Sigmoid colon (tissue), 7 donors: ENCODE data around the gene ZNF831. TPM values are rescaled to one million over a fixed set of nuclear protein-coding genes. Genes with fewer than 3 reads are reported as not detected.

ENCODE experiments used
- DNase-seq: peaks from one replicate; pipeline ENCODE4 v3.0.0-alpha.2; 2019
- H3K27ac ChIP-seq, 4 donors: fragments of 200-600 bp; sonication (generic); one replicate each; pipeline ENCODE4 v1.5.1; 2016 to 2019; ENCODE audit warnings: mild to moderate bottlenecking in 1 of 4
- H3K27me3 ChIP-seq, 3 donors: fragments of 200-600 bp; sonication (generic); one replicate each; pipeline ENCODE4 v1.5.1; 2019; ENCODE audit warnings: mild to moderate bottlenecking in 1 of 3
- H3K36me3 ChIP-seq, 4 donors: fragments of 200-600 bp; sonication (generic); one replicate each; pipeline ENCODE4 v1.5.1; 2016 to 2019
- H3K4me1 ChIP-seq, 4 donors: fragments of 200-600 bp; sonication (generic); one replicate each; pipeline ENCODE4 v1.5.1; 2017 to 2019
- H3K4me3 ChIP-seq, 4 donors: fragments of 200-600 bp; sonication (generic); one replicate each; pipeline ENCODE4 v1.5.1; 2017 to 2019; ENCODE audit warnings: mild to moderate bottlenecking in 2 of 4, moderate library complexity in 1 of 4
- H3K9me3 ChIP-seq, 4 donors: fragments of 200-600 bp in 3 of 4; sonication (generic) in 3 of 4; one replicate each; pipeline versions ENCODE4 v1.5.1 to v1.6.1; 2013 to 2019
- CTCF ChIP-seq, 4 experiments: fragments of 450-650 bp in 3 of 4; fragments of 200-600 bp in 1 of 4; IDR thresholded peaks; one replicate each; pipeline ENCODE4 v1.5.1; 2016 to 2019; ENCODE audit warnings: antibody characterized with exemption in 4 of 4, mild to moderate bottlenecking in 3 of 4, moderate library complexity in 2 of 4
- EP300 ChIP-seq, 4 donors: sonication (generic); formaldehyde crosslinking; IDR thresholded peaks; one replicate each; pipeline ENCODE4 v1.6.1; 2017; ENCODE audit warnings: antibody characterized with exemption in 4 of 4
- POLR2A ChIP-seq, 2 donors: fragments of 450-650 bp; IDR thresholded peaks; one replicate each; pipeline ENCODE4 v1.6.1; 2016; ENCODE audit warnings: antibody characterized with exemption in 2 of 2, mild to moderate bottlenecking in 2 of 2, moderate library complexity in 2 of 2
- POLR2AphosphoS5 ChIP-seq, 4 donors: sonication (generic); formaldehyde crosslinking; IDR thresholded peaks; one replicate each; pipeline ENCODE4 v1.6.1; 2017; ENCODE audit warnings: antibody characterized with exemption in 4 of 4
- WGBS, 2 donors: extraction: QIAGEN DNeasy Blood & Tissue Kit; methylation state at CpG; one replicate each; pipeline ENCODE4 v1.1.7; 2013; 5-methylcytosine and 5-hydroxymethylcytosine counted together
- intact Hi-C: fragments of 100-400 bp; cut with DNase I; formaldehyde crosslinking; loops from one replicate; pipeline ENCODE4 v1.15.1; 2023
- polyA plus RNA-seq, 3 donors: library from polyadenylated mRNA; stranded (reverse); fragments of 200-250 nt; gene quantifications; one replicate each; pipeline ENCODE4 v1.2.3, GENCODE V29; 2013
- total RNA-seq, 4 donors: library from RNA; depleted of rRNA; stranded (reverse); fragments of >200 nt; gene quantifications; one replicate each; pipeline ENCODE4 v1.1.0, GENCODE V29; 2016
- donor health status: healthy with polysubstance abuse.
- donor health status: Bipolar disorder and iron deficiency.
- donor health status: healthy.

ZNF831 gene
- total and polyA plus RNA-seq, 7 donors, result under 0.01 to 4.4 (median 0.50) TPM; not detected in 1

- Histone ChIP-seq H3K4me1 (no peaks in the 10 kb centered on the region), H3K27ac (no peak overlapping the region), H3K9me3 (no peaks in the 10 kb centered on the region), H3K4me3 (no peak overlapping the region), H3K27me3 (peaks cover 0 to 44% (median 4%) of the 10 kb centered on the region in 3 donors), H3K36me3 (no peaks in the 10 kb centered on the region)
- TF ChIP-seq CTCF (IDR thresholded peaks at IDR 0.05), result no peak
- no peak for TF ChIP-seq POLR2A (IDR thresholded peaks at IDR 0.05)
- TF ChIP-seq POLR2AphosphoS5 (IDR thresholded peaks at IDR 0.05), result no peak
- TF ChIP-seq EP300 (IDR thresholded peaks at IDR 0.05), result no peak
- intact Hi-C loops, result no loop called here
- WGBS, 2 donors, result 72 to 79% methylated on average over 3 of the region's 3 CpGs
- DNase-seq, result no peak
These were observed 105.2 kb downstream of the ZNF831 start for GRCh38 chr20:59268870-59269269.

- 38 to 58% methylated on average over 4 of the region's 4 CpGs for WGBS, 2 donors
- H3K4me1 ChIP-seq, result no peaks in the 10 kb centered on the region
- peaks cover 0 to 47% (median 4%) of the 10 kb centered on the region in 3 donors for H3K27me3 ChIP-seq
- no peak overlapping the region for H3K27ac ChIP-seq
- no peak overlapping the region for H3K4me3 ChIP-seq
- TF ChIP-seq POLR2AphosphoS5 (IDR thresholded peaks at IDR 0.05), result no peak
- H3K36me3 ChIP-seq, result no peaks in the 10 kb centered on the region
- intact Hi-C loops, result no loop called here
- no peak for DNase-seq
- no peaks in the 10 kb centered on the region for H3K9me3 ChIP-seq
These were observed 105.9 kb downstream of the ZNF831 start for GRCh38 chr20:59269411-59270025.

- no peak overlapping the region for H3K27ac ChIP-seq
- no peak for DNase-seq
- no peak overlapping the region for H3K4me3 ChIP-seq
- WGBS, 2 donors, result 80 to 96% methylated on average over 3 of the region's 3 CpGs
- no peaks in the 10 kb centered on the region for H3K9me3 ChIP-seq
- H3K27me3 ChIP-seq, result peaks cover 0 to 44% (median 4%) of the 10 kb centered on the region in 3 donors
- H3K36me3 ChIP-seq, result no peaks in the 10 kb centered on the region
- TF ChIP-seq CTCF (IDR thresholded peaks at IDR 0.05), result no peak
- TF ChIP-seq EP300 (IDR thresholded peaks at IDR 0.05), result no peak
- no peak for TF ChIP-seq POLR2A (IDR thresholded peaks at IDR 0.05)
- no peak for TF ChIP-seq POLR2AphosphoS5 (IDR thresholded peaks at IDR 0.05)
- H3K4me1 ChIP-seq, result no peaks in the 10 kb centered on the region
- intact Hi-C loops, result no loop called here
These were observed 106.8 kb downstream of the ZNF831 start for GRCh38 chr20:59270380-59270779.

- Histone ChIP-seq H3K4me3 (no peak overlapping the region), H3K9me3 (no peaks in the 10 kb centered on the region), H3K27ac (no peak overlapping the region), H3K4me1 (no peaks in the 10 kb centered on the region), H3K27me3 (peaks cover 0 to 34% (median under 1%) of the 10 kb centered on the region in 3 donors), H3K36me3 (no peaks in the 10 kb centered on the region)
- intact Hi-C loops, result no loop called here
- DNase-seq, result no peak
- TF ChIP-seq POLR2A (IDR thresholded peaks at IDR 0.05), result no peak
- no peak for TF ChIP-seq EP300 (IDR thresholded peaks at IDR 0.05)
- no peak for TF ChIP-seq POLR2AphosphoS5 (IDR thresholded peaks at IDR 0.05)
- no peak for TF ChIP-seq CTCF (IDR thresholded peaks at IDR 0.05)
- WGBS, 2 donors, result 67 to 83% methylated on average over 11 of the region's 11 CpGs
These were observed 110.2 kb downstream of the ZNF831 start for GRCh38 chr20:59273739-59274357.

- Histone ChIP-seq H3K36me3 (no peaks in the 10 kb centered on the region), H3K27ac (no peak overlapping the region), H3K27me3 (peaks cover 0 to 20% (median 0%) of the 10 kb centered on the region in 3 donors), H3K4me3 (no peak overlapping the region), H3K9me3 (no peaks in the 10 kb centered on the region), H3K4me1 (no peaks in the 10 kb centered on the region)
- WGBS, 2 donors, result 72 to 78% methylated on average over 5 of the region's 5 CpGs
- TF ChIP-seq POLR2AphosphoS5 (IDR thresholded peaks at IDR 0.05) (no peak), CTCF (IDR thresholded peaks at IDR 0.05) (no peak), POLR2A (IDR thresholded peaks at IDR 0.05) (no peak), EP300 (IDR thresholded peaks at IDR 0.05) (no peak)
- no peak for DNase-seq
- intact Hi-C loops, result no loop called here
These were observed 113.3 kb downstream of the ZNF831 start for GRCh38 chr20:59276938-59277337.
